Measurements from ENCODE around the gene FAR1.

GRCh38 chr11:13668102-13668956, at the start of gene FAR1:
- peak; percentile 77 for TF ChIP-seq YY1 (IDR thresholded peaks at IDR 0.05; ENCODE audit: low read depth)
- TF ChIP-seq TCF12 (IDR thresholded peaks at IDR 0.05; ENCODE audit: low read depth): no peak; the same call in 1 of the 2 replicates
- TF ChIP-seq EP300 (IDR thresholded peaks at IDR 0.05; ENCODE audit: borderline replicate concordance): peak; percentile 58
- peak; percentile 62; the same call in 1 of the 2 replicates for TF ChIP-seq EGR1 (IDR thresholded peaks at IDR 0.05)
